ENCODE results near the gene MITF. TPM values are rescaled to one million over a fixed set of nuclear protein-coding genes. Genes with fewer than 3 reads are reported as not detected.

The MITF gene
- total RNA-seq, 4 donors from 2014 or later: 1.6 to 22.5 (median 6.6) TPM

DNA sequence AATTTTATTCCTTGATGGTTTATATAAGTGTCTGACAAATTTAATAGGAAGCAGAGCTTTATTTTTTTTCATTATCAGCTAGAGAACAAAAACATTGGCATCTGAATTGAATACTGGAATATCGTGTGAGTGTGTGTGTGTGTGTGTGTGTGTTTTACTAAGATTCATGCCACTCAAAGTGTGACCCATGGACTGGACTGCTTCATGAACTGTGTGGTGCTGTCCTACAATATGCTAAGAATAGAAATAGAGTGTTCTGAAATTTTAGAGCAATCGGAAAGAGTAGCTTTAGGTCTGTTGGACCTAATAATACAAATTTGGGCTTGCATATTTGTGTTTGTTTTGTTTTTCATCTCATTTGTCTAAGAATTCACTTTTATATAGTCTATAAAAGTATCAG lies 89.6 kb downstream of the MITF start:
- Histone ChIP-seq H3K36me3 (no peaks in the 10 kb centered on the region), H3K27me3 (no peaks in the 10 kb centered on the region), H3K9me3 (no peaks in the 10 kb centered on the region), H3K4me3 (no peak overlapping the region), H3K4me1 (no peaks in the 10 kb centered on the region), H3K27ac (no peak overlapping the region)
- DNase-seq: no peak
- intact Hi-C loops (cut with DNase I): no loop called here
- WGBS, 2 donors: 36 to 69% methylated on average over 2 of the region's 2 CpGs
- TF ChIP-seq POLR2A (IDR thresholded peaks at IDR 0.05): no peak
- TF ChIP-seq, protein P1, sequence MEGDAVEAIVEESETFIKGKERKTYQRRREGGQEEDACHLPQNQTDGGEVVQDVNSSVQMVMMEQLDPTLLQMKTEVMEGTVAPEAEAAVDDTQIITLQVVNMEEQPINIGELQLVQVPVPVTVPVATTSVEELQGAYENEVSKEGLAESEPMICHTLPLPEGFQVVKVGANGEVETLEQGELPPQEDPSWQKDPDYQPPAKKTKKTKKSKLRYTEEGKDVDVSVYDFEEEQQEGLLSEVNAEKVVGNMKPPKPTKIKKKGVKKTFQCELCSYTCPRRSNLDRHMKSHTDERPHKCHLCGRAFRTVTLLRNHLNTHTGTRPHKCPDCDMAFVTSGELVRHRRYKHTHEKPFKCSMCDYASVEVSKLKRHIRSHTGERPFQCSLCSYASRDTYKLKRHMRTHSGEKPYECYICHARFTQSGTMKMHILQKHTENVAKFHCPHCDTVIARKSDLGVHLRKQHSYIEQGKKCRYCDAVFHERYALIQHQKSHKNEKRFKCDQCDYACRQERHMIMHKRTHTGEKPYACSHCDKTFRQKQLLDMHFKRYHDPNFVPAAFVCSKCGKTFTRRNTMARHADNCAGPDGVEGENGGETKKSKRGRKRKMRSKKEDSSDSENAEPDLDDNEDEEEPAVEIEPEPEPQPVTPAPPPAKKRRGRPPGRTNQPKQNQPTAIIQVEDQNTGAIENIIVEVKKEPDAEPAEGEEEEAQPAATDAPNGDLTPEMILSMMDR (IDR thresholded peaks at IDR 0.05): no peak

DNA sequence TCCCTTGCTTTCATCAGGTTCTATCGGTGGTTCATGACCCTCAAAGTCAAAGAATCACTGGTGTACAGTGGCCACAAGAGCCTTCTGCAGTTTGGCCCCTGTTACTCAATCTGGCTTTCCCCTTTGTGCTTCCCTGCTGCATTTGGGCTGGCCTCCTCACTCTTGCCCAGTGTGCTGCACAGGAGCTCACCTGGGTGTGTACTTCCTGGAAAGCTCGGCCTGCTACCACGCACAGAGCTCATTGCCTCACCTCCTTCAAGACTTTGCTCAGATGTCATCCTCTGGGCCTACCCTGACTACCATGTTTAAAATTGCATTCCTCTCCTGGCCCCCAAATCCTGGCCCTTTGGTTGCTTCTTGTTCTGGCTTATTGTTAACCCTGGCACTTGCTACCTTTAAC lies 90.9 kb downstream of the MITF start:
- TF ChIP-seq, protein P1 (IDR thresholded peaks at IDR 0.05): no peak
- no peak for TF ChIP-seq POLR2A (IDR thresholded peaks at IDR 0.05)
- Histone ChIP-seq H3K4me1 (no peaks in the 10 kb centered on the region), H3K27me3 (no peaks in the 10 kb centered on the region), H3K36me3 (no peaks in the 10 kb centered on the region), H3K27ac (no peak overlapping the region), H3K9me3 (peaks cover 0 to 5% (median 0%) of the 10 kb centered on the region in 3 donors), H3K4me3 (no peak overlapping the region)
- intact Hi-C loops (cut with DNase I): no loop called here
- WGBS, 2 donors: 63 to 85% methylated on average over 3 of the region's 3 CpGs
- DNase-seq: no peak

DNA sequence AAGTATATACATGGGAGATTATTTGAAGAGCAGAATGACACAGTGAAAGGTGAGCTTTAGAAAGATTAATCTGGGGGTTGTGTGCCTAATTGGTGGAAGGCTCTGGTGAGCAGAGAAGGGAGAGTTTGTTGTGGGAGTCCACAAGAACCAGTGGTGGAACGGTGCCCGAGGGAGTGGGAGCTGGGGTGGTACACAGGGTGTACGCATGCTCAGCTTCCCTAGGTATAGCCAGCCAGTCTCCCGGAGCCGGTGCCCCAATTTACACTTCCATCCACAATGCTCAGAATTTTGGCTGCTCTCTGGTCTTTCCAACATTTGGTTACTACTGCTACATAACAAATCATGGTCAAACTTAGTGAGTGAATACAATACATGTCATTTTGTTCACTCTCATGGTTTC lies 92.5 kb downstream of the MITF start:
- no peaks in the 10 kb centered on the region for H3K27me3 ChIP-seq

DNA sequence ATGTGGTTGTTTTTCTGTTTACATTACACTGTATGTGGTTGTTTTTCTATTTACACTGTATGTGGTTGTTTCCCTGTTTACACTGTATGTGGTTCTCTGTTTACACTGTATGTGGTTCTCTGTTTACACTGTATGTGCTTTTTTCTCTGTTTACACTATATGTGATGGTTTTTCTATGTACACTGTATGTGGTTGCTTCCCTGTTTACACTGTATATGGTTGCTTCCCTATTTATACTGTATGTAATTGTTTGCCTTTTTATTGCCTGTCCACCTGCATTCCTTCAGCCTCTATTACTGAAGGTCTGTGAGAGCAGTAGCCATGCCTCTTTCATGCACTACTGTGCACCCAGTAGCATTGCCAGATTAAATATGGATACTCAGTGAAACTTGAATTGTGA lies 94.3 kb downstream of the MITF start:
- no peak for TF ChIP-seq POLR2A (IDR thresholded peaks at IDR 0.05)
- TF ChIP-seq, protein P1 (IDR thresholded peaks at IDR 0.05): no peak
- H3K36me3 ChIP-seq: no peaks in the 10 kb centered on the region
- no peak overlapping the region for H3K4me3 ChIP-seq
- no peaks in the 10 kb centered on the region for H3K27me3 ChIP-seq
- H3K9me3 ChIP-seq: peaks cover 0 to 5% (median 0%) of the 10 kb centered on the region in 3 donors
- no peak for DNase-seq
- intact Hi-C loops (cut with DNase I): no loop called here
- H3K27ac ChIP-seq: no peak overlapping the region
- peaks cover 0 to 4% (median 4%) of the 10 kb centered on the region in 3 donors for H3K4me1 ChIP-seq

More for the DNA sequence above, 92.5 kb downstream of the MITF start:
- WGBS, 2 donors: 67 to 95% methylated on average over 5 of the region's 5 CpGs
- intact Hi-C loops (cut with DNase I): no loop called here
- no peak for DNase-seq
- Histone ChIP-seq H3K27ac (no peak overlapping the region), H3K36me3 (no peaks in the 10 kb centered on the region), H3K9me3 (peaks cover 0 to 5% (median 0%) of the 10 kb centered on the region in 3 donors), H3K4me1 (no peaks in the 10 kb centered on the region), H3K4me3 (no peak overlapping the region)
- TF ChIP-seq POLR2A (IDR thresholded peaks at IDR 0.05): no peak

DNA sequence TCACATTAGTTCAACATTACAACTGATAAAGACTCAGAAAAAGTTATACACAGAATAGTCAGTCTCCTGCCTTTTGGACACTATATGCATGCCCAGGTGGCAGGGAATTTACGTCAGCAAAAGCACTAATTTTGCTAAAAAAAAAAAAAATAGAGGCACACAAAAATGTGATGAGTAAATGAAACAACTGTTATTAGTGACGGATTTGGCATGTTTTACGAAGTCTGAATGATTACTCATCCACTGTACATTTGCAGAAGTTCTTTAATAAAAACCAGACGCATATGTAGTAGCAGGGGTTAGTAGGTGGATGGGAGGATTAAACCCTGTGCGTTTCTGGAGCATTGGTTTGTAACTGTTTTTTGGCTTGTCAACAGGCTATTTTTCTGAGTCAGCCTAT lies 99.0 kb downstream of the MITF start:
- H3K9me3 ChIP-seq: peaks cover 0 to 5% (median 0%) of the 10 kb centered on the region in 3 donors
- DNase-seq: no peak
- no peaks in the 10 kb centered on the region for H3K36me3 ChIP-seq
- H3K27ac ChIP-seq: no peak overlapping the region
- H3K27me3 ChIP-seq: no peaks in the 10 kb centered on the region
- 37 to 40% methylated on average over 5 of the region's 5 CpGs for WGBS, 2 donors
- H3K4me3 ChIP-seq: no peak overlapping the region
- intact Hi-C loops (cut with DNase I): no loop called here
- TF ChIP-seq, protein P1 (IDR thresholded peaks at IDR 0.05): no peak
- TF ChIP-seq POLR2A (IDR thresholded peaks at IDR 0.05): no peak
- peaks cover 0 to 9% (median 7%) of the 10 kb centered on the region in 3 donors for H3K4me1 ChIP-seq

Data from esophagus squamous epithelium (tissue), 5 donors.